Rectal smooth muscle tissue (tissue), 1 donor: ENCODE results near the gene SLC25A4.
"Not testable (repeated sequence)": the region's sequence is repeated elsewhere in the genome, so short reads cannot be mapped to it uniquely, and the experiment has no call there.

Source experiments
- H3K27ac ChIP-seq: one replicate; pipeline ENCODE4 v1.7.0; 2013; ENCODE audit warnings: low read depth, low read length, inconsistent platforms
- H3K27me3 ChIP-seq: one replicate; pipeline ENCODE4 v1.7.0; 2013; ENCODE audit warnings: low read length; ENCODE audit not compliant: control insufficient read depth, insufficient read depth
- H3K36me3 ChIP-seq: one replicate; pipeline ENCODE4 v1.7.0; 2013; ENCODE audit warnings: low read length; ENCODE audit not compliant: control insufficient read depth, insufficient read depth
- H3K4me1 ChIP-seq: one replicate; pipeline ENCODE4 v1.7.0; 2013; ENCODE audit warnings: low read length; ENCODE audit not compliant: control insufficient read depth, insufficient read depth
- H3K4me3 ChIP-seq: one replicate; pipeline ENCODE4 v1.7.0; 2013; ENCODE audit warnings: low read length
- H3K9ac ChIP-seq: one replicate; pipeline ENCODE4 v1.7.0; 2013; ENCODE audit warnings: low read length

SLC25A4 gene

DNA sequence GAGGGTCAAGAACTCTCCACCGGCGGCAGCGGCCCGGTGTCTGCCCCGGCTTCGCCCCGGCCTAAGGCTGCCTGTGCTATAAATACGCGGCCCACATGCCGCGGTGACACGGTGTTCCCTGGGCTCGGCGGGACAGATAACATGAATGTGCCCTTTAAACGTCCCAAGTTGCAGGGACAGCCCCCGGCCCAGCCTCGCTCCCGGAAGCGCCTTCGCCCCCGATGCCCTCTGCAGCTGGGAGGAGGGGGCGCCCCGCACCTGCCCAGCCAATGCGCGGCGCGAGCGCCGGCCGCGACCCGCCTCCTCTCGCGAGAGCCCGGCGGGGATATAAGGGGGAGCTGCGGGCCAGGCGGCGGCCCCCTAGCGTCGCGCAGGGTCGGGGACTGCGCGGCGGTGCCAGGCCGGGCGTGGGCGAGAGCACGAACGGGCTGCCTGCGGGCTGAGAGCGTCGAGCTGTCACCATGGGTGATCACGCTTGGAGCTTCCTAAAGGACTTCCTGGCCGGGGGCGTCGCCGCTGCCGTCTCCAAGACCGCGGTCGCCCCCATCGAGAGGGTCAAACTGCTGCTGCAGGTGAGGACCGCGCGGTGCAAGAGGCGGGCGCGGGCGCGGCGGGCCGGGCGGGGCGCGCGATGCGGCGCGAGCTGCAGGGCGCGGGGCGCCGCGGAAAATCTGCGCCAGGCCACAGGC is at the start of gene SLC25A4:
Gene SLC25A4, plus strand, starts transcription at position 355 of the 689 bp plus-strand sequence. Its CDS starts 107 bp downstream, at position 462.
- no peaks in the 10 kb centered on the region for H3K27me3 ChIP-seq

DNA sequence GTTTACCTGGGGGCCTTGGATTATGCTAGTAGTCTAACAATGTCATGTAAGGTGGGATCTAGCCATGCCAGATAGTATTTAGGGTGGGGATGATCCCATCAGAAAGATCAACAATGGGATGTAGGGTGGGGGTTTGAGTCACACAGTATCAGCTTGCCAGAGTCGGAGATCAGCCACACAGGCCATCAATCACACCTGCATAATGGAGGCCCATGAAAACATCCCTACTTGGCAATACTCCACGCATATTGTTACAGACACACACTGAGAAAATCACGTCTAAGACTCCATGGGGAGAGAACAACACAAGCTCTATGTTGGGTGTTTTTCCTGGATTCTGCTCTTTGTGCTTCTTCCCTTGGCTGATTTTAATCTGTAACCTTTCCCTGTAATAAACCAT is 49.5 kb upstream of the SLC25A4 start:
- H3K4me3 ChIP-seq = no peak overlapping the region
- no peaks in the 10 kb centered on the region for H3K36me3 ChIP-seq
- H3K27ac ChIP-seq = no peak overlapping the region
- no peak overlapping the region for H3K9ac ChIP-seq
- H3K4me1 ChIP-seq = no peaks in the 10 kb centered on the region
- H3K27me3 ChIP-seq = no peaks in the 10 kb centered on the region

More for the DNA sequence above, at the start of gene SLC25A4:
- Histone ChIP-seq H3K4me1 (peaks cover 5% of the 10 kb centered on the region), H3K36me3 (no peaks in the 10 kb centered on the region), H3K4me3 (peak within 1 kb of the TSS; percentile 82), H3K9ac (peak within 1 kb of the TSS; percentile 78), H3K27ac (peak within 1 kb of the TSS; percentile 97)

DNA sequence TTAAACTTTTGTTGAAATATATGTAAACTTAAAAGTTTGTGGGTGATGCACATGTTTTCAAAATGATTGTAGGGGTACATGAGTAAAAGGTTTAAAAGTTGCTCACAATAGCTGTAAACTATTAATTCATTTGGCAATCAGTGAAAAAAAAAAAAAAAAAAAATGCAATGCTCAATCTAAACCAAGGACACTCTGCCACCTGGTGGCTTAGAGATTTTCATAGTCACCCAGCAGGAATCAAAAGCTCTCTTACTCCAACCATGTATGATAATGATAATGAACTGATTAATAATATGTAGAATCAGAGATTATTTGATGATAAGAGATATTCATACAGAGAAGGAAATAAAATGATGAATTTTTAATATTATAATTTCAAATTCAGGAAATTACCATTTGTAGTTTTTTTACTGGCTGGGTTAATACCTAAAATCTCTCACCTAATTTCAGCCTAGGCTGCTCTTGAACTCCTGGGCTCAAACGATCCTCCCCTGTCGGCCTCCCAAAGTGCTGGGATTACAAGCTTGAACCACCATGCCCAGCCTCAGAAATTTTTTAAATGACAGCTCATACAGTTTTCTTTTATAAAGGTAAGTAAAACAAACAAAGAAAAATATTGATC is 46.9 kb upstream of the SLC25A4 start:
- Histone ChIP-seq H3K36me3 (no peaks in the 10 kb centered on the region), H3K4me3 (no peak overlapping the region), H3K27me3 (no peaks in the 10 kb centered on the region), H3K9ac (no peak overlapping the region), H3K27ac (no peak overlapping the region), H3K4me1 (no peaks in the 10 kb centered on the region)

DNA sequence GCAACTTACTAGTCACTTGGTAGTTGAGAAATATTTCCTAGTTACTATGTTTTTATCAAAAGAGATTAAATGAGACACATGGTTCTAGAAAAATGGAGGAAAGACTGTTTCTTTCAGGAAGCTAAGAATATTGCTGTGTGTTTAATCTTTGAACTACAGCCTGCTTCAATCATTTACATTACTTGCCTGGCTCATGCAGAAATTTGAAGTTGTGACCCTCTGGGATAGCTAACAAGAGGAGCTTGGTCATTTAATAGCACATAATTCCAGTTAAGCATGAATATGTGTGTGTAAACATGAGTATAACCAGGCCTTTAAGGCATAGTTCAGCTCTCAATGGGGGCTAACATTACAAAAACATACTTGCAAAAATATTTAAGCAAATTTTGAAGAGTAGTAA is 44.6 kb upstream of the SLC25A4 start:
- H3K9ac ChIP-seq = no peak overlapping the region
- no peak overlapping the region for H3K4me3 ChIP-seq
- no peaks in the 10 kb centered on the region for H3K36me3 ChIP-seq
- H3K27me3 ChIP-seq = no peaks in the 10 kb centered on the region
- H3K4me1 ChIP-seq = no peaks in the 10 kb centered on the region
- H3K27ac ChIP-seq = no peak overlapping the region

DNA sequence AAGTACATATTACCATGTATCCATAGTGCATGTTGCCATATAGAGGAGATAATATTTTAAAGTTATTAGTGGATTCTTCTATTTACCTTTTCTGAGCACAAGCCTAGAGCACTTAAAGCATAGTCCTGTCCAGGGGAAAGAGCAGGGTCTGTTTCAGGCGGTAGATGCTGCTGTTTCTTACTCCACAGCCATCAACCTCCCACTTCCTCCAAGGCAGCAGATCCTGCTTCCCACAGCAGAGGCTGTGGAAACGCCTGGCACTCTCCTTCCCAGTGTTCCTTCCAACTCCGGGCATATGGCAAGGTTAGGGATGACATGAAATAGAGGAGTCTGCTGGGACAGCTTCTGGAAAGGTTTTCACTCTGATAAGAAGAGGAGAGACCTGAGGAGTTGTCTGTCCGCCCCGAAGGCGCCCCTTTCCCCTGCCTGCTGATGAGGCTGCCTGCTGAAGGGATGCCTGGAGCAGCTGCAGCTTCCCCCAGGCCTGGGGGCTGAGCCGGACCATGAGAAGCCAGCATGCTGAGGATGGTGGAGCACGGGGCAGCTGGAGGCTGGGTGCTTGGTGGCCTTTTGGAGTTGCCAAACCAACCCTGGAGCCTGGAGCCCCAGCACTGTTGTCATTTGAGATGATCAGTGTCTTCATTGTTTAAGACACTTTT is 43.9 kb upstream of the SLC25A4 start:
- H3K36me3 ChIP-seq = no peaks in the 10 kb centered on the region
- H3K4me1 ChIP-seq = no peaks in the 10 kb centered on the region
- no peak overlapping the region for H3K27ac ChIP-seq

DNA sequence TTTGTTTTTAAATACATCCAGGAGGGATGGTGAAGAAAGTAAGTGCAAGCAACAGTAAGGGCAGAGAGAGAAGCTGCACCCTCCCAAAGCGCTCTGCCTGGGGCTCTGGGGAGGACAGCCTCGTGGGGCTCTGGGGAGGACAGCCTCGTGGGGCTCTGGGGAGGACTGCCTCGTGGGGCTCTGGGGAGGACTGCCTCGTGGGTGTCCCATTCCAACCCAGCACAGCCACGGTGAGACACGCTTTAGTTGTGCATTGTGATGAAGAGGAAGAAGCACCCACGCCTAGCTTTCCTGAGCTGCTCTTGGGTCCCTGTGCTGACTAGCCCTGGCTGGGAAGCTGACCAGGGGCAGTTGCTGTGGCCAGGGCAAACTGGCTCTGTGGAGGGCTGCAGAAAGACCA is 43.1 kb upstream of the SLC25A4 start:
- no peak overlapping the region for H3K9ac ChIP-seq
- H3K4me3 ChIP-seq = no peak overlapping the region
- H3K36me3 ChIP-seq = no peaks in the 10 kb centered on the region
- H3K4me1 ChIP-seq = no peaks in the 10 kb centered on the region
- no peaks in the 10 kb centered on the region for H3K27me3 ChIP-seq
- H3K27ac ChIP-seq = no peak overlapping the region

More for the DNA sequence above, 43.9 kb upstream of the SLC25A4 start:
- Histone ChIP-seq H3K9ac (no peak overlapping the region), H3K4me3 (no peak overlapping the region), H3K27me3 (no peaks in the 10 kb centered on the region)

DNA sequence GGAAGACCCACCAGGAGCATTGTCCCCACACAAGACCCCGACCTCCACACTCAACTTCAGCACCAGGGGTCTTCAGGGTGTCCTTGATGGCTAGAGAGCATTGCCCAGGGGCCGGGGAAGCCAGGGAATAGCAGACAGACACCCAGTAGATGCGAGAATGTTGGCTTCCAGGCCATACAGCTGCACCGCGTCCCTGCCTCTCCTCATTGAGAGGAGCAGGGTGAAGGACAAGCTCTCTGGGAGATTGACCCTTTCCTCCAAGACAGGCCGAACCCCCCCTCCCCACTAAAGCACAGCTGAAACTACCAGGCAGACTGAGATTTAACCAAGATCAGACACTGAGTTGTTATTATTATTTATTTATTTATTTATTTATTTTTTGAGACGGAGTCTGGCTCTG is 42.6 kb upstream of the SLC25A4 start:
- no peaks in the 10 kb centered on the region for H3K36me3 ChIP-seq
- H3K27me3 ChIP-seq = no peaks in the 10 kb centered on the region
- H3K4me1 ChIP-seq = no peaks in the 10 kb centered on the region

DNA sequence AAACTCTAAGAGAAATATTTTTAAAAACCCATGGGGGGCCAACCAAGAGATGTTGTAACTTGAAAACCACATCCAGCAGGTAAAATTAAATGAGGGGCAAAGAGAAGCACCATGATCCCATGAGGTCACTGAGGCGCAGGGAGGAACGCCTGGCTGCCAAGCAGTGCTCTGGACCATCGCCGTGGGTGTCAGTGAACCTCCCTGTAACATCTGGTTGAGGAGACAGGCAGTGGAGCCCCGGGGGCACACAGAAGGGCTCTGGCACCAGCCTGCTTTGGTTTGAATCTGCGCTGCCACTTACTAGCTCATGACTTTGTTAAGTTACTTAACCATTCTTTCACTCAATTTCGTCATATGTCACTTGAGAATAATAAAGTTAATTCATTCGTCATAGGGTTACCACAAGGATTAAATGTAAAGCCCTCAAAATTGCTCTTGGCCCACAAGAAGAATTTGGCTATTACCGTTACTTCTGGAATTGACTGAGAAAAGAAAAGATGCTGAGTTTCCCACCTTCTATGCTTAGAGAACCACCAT is 41.6 kb upstream of the SLC25A4 start:
- Histone ChIP-seq H3K27me3 (no peaks in the 10 kb centered on the region), H3K27ac (no peak overlapping the region), H3K9ac (no peak overlapping the region), H3K36me3 (no peaks in the 10 kb centered on the region), H3K4me3 (no peak overlapping the region), H3K4me1 (no peaks in the 10 kb centered on the region)

More for the DNA sequence above, 42.6 kb upstream of the SLC25A4 start:
- no peak overlapping the region for H3K4me3 ChIP-seq
- H3K9ac ChIP-seq = no peak overlapping the region
- H3K27ac ChIP-seq = no peak overlapping the region

DNA sequence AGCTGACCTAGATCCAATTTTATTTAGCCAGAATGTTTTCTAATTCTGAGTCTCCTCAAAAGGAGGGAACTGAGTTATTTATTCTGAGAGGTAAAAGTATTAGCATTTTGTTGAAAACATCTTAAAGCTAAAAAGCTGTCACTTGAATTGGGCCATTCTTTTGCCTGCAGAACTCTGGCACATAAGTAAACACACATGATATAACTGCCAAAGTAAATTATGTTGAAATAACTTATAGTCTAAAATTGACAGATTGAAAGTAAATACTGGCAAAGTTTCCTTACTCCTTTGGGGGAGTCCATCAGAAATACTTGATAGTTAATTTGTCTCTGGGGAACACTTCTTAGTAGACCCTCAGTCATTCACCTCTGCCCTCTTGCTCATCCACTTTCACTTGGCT is 38.3 kb upstream of the SLC25A4 start:
- no peak overlapping the region for H3K9ac ChIP-seq
- H3K4me3 ChIP-seq = no peak overlapping the region
- no peak overlapping the region for H3K27ac ChIP-seq
- H3K4me1 ChIP-seq = no peaks in the 10 kb centered on the region
- H3K36me3 ChIP-seq = no peaks in the 10 kb centered on the region
- H3K27me3 ChIP-seq = no peaks in the 10 kb centered on the region

DNA sequence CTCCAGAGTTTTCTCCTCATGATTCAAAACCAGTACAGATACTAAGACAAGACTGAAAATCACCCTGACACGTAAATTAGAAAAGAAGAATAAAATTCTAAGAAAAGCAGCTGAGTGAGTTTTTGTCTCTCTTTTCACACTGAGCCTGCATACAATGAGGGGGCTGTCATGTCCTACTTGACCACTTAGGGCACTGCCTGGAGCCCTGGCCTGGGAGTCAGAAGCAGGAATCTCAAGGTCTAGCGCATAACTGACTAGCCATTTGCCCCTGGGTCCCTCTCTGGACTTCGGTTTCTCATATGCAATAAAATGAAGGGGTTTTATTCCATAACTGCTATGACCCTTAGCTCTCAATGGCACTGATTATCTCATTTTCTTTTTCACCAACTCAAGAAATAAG is 36.7 kb upstream of the SLC25A4 start:
- H3K4me3 ChIP-seq = no peak overlapping the region
- no peak overlapping the region for H3K9ac ChIP-seq
- no peaks in the 10 kb centered on the region for H3K4me1 ChIP-seq
- H3K27ac ChIP-seq = no peak overlapping the region
- H3K27me3 ChIP-seq = no peaks in the 10 kb centered on the region
- no peaks in the 10 kb centered on the region for H3K36me3 ChIP-seq

DNA sequence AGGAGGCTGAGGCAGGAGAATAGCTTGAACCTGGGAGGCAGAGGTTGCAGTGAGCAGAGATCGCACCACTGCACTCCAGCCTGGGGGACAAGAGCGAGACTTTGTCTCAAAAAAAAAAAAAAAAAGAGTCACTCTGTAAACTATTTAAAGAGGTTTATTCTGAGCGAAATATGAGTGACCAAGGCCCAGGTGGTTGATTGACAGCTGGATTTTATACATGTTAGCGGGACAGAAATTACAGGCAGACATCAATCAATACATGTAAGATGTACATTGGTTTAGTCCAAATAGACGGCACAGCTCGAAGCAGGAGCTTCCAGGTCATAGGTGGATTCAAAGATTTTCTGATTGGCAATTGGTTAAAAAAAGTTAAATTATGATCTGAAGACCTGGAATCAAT is 35.5 kb upstream of the SLC25A4 start:
- H3K36me3 ChIP-seq, H3K27ac ChIP-seq, H3K9ac ChIP-seq, H3K4me3 ChIP-seq, H3K4me1 ChIP-seq, H3K27me3 ChIP-seq: not testable (repeated sequence)

DNA sequence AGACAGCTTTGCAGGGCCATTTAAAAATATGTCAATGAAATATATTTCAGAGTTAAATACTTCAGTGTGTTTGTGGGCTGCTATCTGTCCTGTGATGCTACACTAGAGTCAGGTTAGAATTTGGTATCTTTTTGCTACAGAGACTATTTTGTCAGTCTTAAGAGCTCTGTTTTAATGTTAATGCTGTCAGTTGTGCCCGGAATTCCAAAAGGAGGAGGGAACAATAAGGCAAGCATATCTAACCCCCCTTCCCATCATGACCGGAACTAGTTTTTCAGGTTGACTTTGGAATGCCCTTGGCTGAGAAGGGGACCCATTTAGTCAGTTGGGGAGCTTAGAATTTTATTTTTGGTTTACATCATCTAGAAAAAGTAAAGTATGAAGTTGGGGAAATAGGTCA is 34.9 kb upstream of the SLC25A4 start:
- Histone ChIP-seq H3K27ac (no peak overlapping the region), H3K9ac (no peak overlapping the region), H3K4me3 (no peak overlapping the region), H3K4me1 (peaks cover 5% of the 10 kb centered on the region), H3K27me3 (no peaks in the 10 kb centered on the region), H3K36me3 (no peaks in the 10 kb centered on the region)
